ENCODE results near the gene TRAP1. TPM values are rescaled to one million over a fixed set of nuclear protein-coding genes. Genes with fewer than 3 reads are reported as not detected.
"Not testable (repeated sequence)": the region's sequence is repeated elsewhere in the genome, so short reads cannot be mapped to it uniquely, and the experiment has no call there.

The TRAP1 gene
- total RNA-seq, 1 experiment from 2014 or later, result 171 TPM

GRCh38 chr16:3618769-3619141 lies 98.6 kb downstream of the TRAP1 start:
- DNase-seq (ENCODE audit: low read depth), result peak; percentile 72

DNA sequence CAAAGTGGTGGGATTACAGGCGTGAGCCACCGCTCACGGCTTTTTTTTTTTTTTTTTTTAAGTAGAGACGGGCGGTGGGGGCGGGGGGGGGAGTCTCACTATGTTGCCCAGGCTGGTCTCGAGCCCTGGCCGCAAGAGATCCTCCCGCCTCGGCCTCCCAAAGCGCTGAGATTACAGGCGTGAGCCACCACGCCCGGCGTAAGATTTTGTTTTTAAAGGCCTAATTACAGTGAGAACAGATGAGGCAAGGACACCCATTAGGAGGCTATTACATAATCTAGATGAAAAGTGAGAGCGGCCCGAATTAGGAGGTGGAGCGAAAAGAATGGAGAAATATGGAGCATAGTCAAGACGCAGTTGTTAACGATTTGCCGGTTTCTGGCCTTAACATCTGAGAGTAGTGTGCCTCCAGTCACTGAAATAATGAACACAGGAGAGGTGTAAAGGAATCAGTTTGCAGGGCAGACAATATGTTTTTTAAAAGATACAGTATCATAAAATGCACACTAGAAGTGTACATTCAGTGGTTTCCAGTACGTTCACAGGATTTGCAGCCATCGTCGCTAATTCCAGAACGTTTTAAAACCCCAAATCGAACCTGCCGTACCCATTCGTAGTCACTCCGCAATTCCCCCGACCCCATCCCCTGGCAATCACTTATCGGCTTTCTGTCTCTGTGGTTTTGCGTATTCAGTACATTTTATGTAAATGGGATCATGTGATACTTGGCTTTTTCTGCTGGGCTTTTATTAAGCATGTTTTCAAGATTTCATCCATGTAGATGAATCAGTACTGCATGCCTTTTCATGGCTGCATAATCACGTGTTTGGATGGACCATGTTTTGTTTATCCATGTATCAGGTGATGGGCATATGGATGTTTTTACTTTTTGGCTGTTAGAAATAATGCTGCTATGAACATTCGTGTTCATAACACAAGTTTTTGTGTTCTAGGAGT lies 104.5 kb downstream of the TRAP1 start:
- no peak for DNase-seq (ENCODE audit: low read depth)

GRCh38 chr16:3611146-3611975 lies 106.0 kb downstream of the TRAP1 start, which contains the start of gene SLX4:
SLX4 (minus strand) TSS chr16:3611606; CDS start chr16:3608964, 2,642 bp downstream.
- DNase-seq (ENCODE audit: low read depth), result peak; percentile 85

- no peak for DNase-seq (ENCODE audit: low read depth)
Measured at GRCh38 chr16:3610698-3611145, 106.6 kb downstream of the TRAP1 start.

DNA sequence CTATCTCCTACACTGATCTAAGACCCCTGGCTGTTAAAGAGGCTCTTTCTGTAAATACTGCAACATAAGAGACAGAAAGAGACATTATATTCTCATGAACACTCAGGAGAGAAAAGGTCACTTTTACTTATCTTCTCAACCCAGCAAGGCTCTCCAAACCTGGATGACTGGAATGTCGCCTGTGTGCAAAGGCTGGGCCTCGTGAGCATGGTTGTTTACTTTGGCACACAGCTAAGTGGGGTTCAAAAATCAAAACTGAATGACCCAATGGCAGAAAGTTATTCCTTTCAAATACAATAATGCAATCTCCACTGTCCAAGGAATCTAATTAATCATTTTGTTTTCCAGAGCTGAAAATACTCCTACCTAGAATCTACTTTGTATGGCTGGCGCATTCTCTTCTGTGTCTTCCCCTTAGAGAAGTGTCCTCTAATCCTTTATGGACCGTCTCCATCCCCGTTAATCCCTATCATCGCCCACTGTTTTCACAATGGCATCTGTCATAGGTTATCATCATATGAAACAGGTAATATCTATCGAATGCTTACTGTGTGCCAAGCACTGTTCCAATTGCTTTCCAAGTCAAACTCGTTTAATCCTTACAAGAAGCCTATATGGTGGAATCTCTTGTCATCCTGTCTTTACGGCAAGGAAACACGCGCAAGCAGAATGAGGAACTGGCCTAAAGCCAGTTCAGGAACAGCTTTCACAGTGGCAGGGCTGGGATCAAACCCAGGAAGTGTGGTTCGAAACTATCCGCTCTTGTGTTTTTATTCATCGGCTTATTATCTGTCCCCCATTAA lies 107.2 kb downstream of the TRAP1 start:
- no peak for DNase-seq (ENCODE audit: low read depth)

DNA sequence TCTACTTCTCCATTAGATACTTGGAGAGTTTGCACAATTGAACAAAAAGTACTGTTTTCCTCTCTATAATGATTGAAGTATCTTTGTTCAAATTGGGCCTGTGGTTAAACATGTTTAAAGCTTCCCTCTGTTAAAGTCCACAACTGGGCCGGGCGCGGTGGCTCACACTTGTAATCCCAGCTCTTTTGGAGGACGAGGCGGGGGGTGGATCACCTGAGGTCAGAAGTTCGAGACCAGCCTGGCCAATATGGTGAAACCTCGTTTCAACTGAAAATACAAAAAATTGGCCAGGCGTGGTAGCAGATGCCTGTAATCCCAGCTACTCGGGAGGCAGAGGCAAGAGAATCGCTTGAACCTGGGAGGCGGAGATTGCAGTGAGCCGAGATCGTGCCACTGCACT lies 108.3 kb downstream of the TRAP1 start:
- not testable (repeated sequence) for DNase-seq (ENCODE audit: low read depth)

DNA sequence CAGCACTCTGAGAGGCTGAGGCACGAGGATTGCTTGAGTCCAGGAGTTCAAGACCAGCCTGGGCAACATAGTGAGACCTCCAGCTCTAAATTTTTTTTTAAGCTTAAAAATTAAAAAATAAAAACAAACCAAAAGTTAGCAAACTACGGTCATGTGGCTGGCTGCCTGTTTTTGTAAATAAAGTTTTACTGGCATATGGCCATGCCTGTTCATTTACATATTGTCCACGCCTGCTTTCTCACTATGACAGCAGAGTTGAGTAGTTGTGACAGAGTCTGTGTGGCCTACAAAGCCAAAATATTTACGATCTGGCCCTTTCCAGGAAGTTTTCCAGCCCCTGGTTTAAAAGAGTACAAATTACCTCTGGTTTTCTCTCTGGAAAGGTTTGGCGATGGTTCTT lies 109.3 kb downstream of the TRAP1 start:
- DNase-seq (ENCODE audit: low read depth), result no peak

Other genes with a start within 250 kb of the TRAP1 start
- gene C16orf90, start 222.0 kb downstream of the TRAP1 start, total RNA-seq (2014; rRNA removed; shearing (Covaris generic)), result not detected in 2 replicates
- 8.7 and 14.2 TPM in 2 replicates for gene CLUAP1, start 216.5 kb downstream of the TRAP1 start, total RNA-seq (2014; rRNA removed; shearing (Covaris generic))
- gene NLRC3, start 140.1 kb downstream of the TRAP1 start, total RNA-seq (2014; rRNA removed; shearing (Covaris generic)), result under 0.01 and 0.11 TPM in 2 replicates
- 4.5 and 4.6 TPM in 2 replicates for gene SLX4, start 105.9 kb downstream of the TRAP1 start, total RNA-seq (2014; rRNA removed; shearing (Covaris generic))
- 6.3 and 8.1 TPM in 2 replicates for gene DNASE1, start 62.8 kb downstream of the TRAP1 start, total RNA-seq (2014; rRNA removed; shearing (Covaris generic))
- gene CREBBP, start 163.2 kb upstream of the TRAP1 start, total RNA-seq (2014; rRNA removed; shearing (Covaris generic)), result 10.8 and 14.1 TPM in 2 replicates

All from HT1080 (cell line).